Tibial nerve (tissue), 4 donors: ENCODE data around the gene HNRNPF. TPM values are rescaled to one million over a fixed set of nuclear protein-coding genes. Genes with fewer than 3 reads are reported as not detected.
A peak's percentile ranks its signal among the peaks of the same experiment; 100 is the strongest.

Source experiments
- DNase-seq, 2 donors: peaks; one replicate each; pipeline ENCODE4 v3.0.0-alpha.2; 2019; ENCODE audit warnings: low spot score in 2 of 2
- H3K27ac ChIP-seq, 4 donors: fragments of 200-600 bp; sonication (generic) in 3 of 4; one replicate each; pipeline ENCODE4 v1.5.1; 2017 to 2019; ENCODE audit warnings: mild to moderate bottlenecking in 1 of 4
- H3K27me3 ChIP-seq, 2 donors: fragments of 200-600 bp; sonication (generic) in 1 of 2; one replicate each; pipeline versions ENCODE4 v1.5.1 to v1.6.0; 2017 to 2019
- H3K36me3 ChIP-seq, 3 donors: fragments of 200-600 bp; sonication (generic); one replicate each; pipeline ENCODE4 v1.5.1; 2018 to 2019
- H3K4me1 ChIP-seq, 4 donors: fragments of 200-600 bp; sonication (generic) in 3 of 4; one replicate each; pipeline ENCODE4 v1.5.1; 2017 to 2019
- H3K4me3 ChIP-seq, 4 donors: fragments of 200-600 bp; sonication (generic) in 3 of 4; one replicate each; pipeline ENCODE4 v1.5.1; 2017 to 2019; ENCODE audit warnings: mild to moderate bottlenecking in 1 of 4, moderate library complexity in 1 of 4
- H3K9me3 ChIP-seq, 4 donors: fragments of 200-600 bp; sonication (generic) in 3 of 4; one replicate each; pipeline ENCODE4 v1.5.1; 2017 to 2019
- CTCF ChIP-seq, 5 experiments: fragments of 200-600 bp in 3 of 5; fragments of 450-650 bp in 2 of 5; sonication (generic) in 3 of 5; IDR thresholded peaks; one replicate each; pipeline ENCODE4 v1.5.1; 2016 to 2019; ENCODE audit warnings: antibody characterized with exemption in 5 of 5, mild to moderate bottlenecking in 3 of 5, moderate library complexity in 2 of 5
- EP300 ChIP-seq, 2 donors: sonication (generic); formaldehyde crosslinking; IDR thresholded peaks; one replicate each; pipeline ENCODE4 v1.6.1; 2017; ENCODE audit warnings: antibody characterized with exemption in 2 of 2, mild to moderate bottlenecking in 1 of 2
- POLR2A ChIP-seq, 2 donors: fragments of 450-650 bp; IDR thresholded peaks; one replicate each; pipeline ENCODE4 v1.6.1; 2017; ENCODE audit warnings: antibody characterized with exemption in 2 of 2, mild to moderate bottlenecking in 2 of 2, moderate library complexity in 2 of 2
- WGBS, 2 donors: methylation state at CpG; one replicate each; pipeline ENCODE4 v1.1.5; 2018; 5-methylcytosine and 5-hydroxymethylcytosine counted together
- total RNA-seq, 4 donors: library from RNA; depleted of rRNA; stranded (reverse); fragments of >200 nt; gene quantifications; one replicate each; pipeline ENCODE4 v1.1.0, GENCODE V29; 2016

Gene HNRNPF
- total RNA-seq, 4 donors from 2014 or later = 112 to 136 (median 134) TPM

GRCh38 chr10:43348511-43349312 is 60.3 kb downstream of the HNRNPF start:
- TF ChIP-seq CTCF (IDR thresholded peaks at IDR 0.05) (peak; percentile 86 to 92 (median 88)), POLR2A (IDR thresholded peaks at IDR 0.05) (no peak), EP300 (IDR thresholded peaks at IDR 0.05) (peak in 1 of 2 donors; percentile 14)
- no peaks in the 10 kb centered on the region for H3K36me3 ChIP-seq
- H3K27ac ChIP-seq = no peak overlapping the region
- peaks cover 0 to 12% (median 2%) of the 10 kb centered on the region in 4 donors for H3K4me1 ChIP-seq
- H3K9me3 ChIP-seq = no peaks in the 10 kb centered on the region
- WGBS, 2 donors = 53 to 54% methylated on average over 13 of the region's 13 CpGs
- no peak overlapping the region for H3K4me3 ChIP-seq
- DNase-seq = peak; percentile 71 to 87
- peaks cover 0 to 10% of the 10 kb centered on the region in 2 donors for H3K27me3 ChIP-seq

GRCh38 chr10:43347997-43348396 is 61.0 kb downstream of the HNRNPF start:
- DNase-seq = no peak
- Histone ChIP-seq H3K9me3 (no peaks in the 10 kb centered on the region), H3K27me3 (peaks cover 0 to 10% of the 10 kb centered on the region in 2 donors), H3K36me3 (no peaks in the 10 kb centered on the region), H3K4me1 (peaks cover 0 to 9% (median 2%) of the 10 kb centered on the region in 4 donors), H3K27ac (no peak overlapping the region), H3K4me3 (no peak overlapping the region)
- TF ChIP-seq POLR2A (IDR thresholded peaks at IDR 0.05) (no peak), EP300 (IDR thresholded peaks at IDR 0.05) (no peak), CTCF (IDR thresholded peaks at IDR 0.05) (no peak)
- WGBS, 2 donors = 90 to 91% methylated on average over 4 of the region's 4 CpGs

- peaks cover 0 to 8% of the 10 kb centered on the region in 2 donors for H3K27me3 ChIP-seq
- H3K9me3 ChIP-seq = no peaks in the 10 kb centered on the region
- no peak for DNase-seq
- 80 to 82% methylated on average over 8 of the region's 8 CpGs for WGBS, 2 donors
- H3K27ac ChIP-seq = no peak overlapping the region
- TF ChIP-seq POLR2A (IDR thresholded peaks at IDR 0.05) (no peak), CTCF (IDR thresholded peaks at IDR 0.05) (no peak), EP300 (IDR thresholded peaks at IDR 0.05) (no peak)
- no peaks in the 10 kb centered on the region for H3K36me3 ChIP-seq
- H3K4me1 ChIP-seq = peaks cover 0 to 15% (median 2%) of the 10 kb centered on the region in 4 donors
- H3K4me3 ChIP-seq = no peak overlapping the region
Measured at GRCh38 chr10:43344051-43344450, 64.9 kb downstream of the HNRNPF start.

GRCh38 chr10:43343126-43343525 is 65.9 kb downstream of the HNRNPF start:
- no peak overlapping the region for H3K27ac ChIP-seq
- 92 to 94% methylated on average over 15 of the region's 15 CpGs for WGBS, 2 donors
- H3K9me3 ChIP-seq = no peaks in the 10 kb centered on the region
- H3K4me1 ChIP-seq = peaks cover 0 to 9% (median under 1%) of the 10 kb centered on the region in 4 donors
- no peaks in the 10 kb centered on the region for H3K36me3 ChIP-seq
- TF ChIP-seq EP300 (IDR thresholded peaks at IDR 0.05) (no peak), CTCF (IDR thresholded peaks at IDR 0.05) (no peak), POLR2A (IDR thresholded peaks at IDR 0.05) (no peak)
- H3K27me3 ChIP-seq = peaks cover 0 to 17% of the 10 kb centered on the region in 2 donors
- DNase-seq = no peak
- H3K4me3 ChIP-seq = no peak overlapping the region
